IMR-90 (cell line): ENCODE measurements around the gene ATP6V1A. TPM values are rescaled to one million over a fixed set of nuclear protein-coding genes. Genes with fewer than 3 reads are reported as not detected.

Experiments
- ATAC-seq: fragments of 200-7000 bp; cut with Tn5 transposase; 2 replicates; pipeline ENCODE4 v1.9.1; 2020; ENCODE audit warnings: low read depth, mild to moderate bottlenecking, moderate library complexity
- BruUV-seq: library from RNA; stranded (reverse); fragments of 400-500 nt; replicated peaks from 2 replicates; lab custom pipeline; 2021; lab: Mats Ljungman, UMichigan
- CTCF ChIA-PET: fragments of 300-600 bp; formaldehyde crosslinking; extraction: SDS; loops from one replicate; lab custom pipeline; 2021; ENCODE audit warnings: antibody characterized with exemption; lab: Yijun Ruan, JAX
- POLR2A ChIA-PET: fragments of 300-600 bp; sonication (Branson Sonifier 250); formaldehyde crosslinking; loops from one replicate; lab custom pipeline; 2022; ENCODE audit warnings: antibody characterized with exemption; ENCODE audit not compliant: unreplicated experiment; lab: Charles Lee
- DNase-seq: peaks from one replicate; pipeline ENCODE4 v3.0.0; 2013
- H2AFZ ChIP-seq: replicated peaks from 2 replicates; pipeline ENCODE3; 2013; ENCODE audit warnings: low read length, mild to moderate bottlenecking; ENCODE audit not compliant: poor library complexity
- H2AK5ac ChIP-seq: 2 replicates; pipeline ENCODE4 v1.6.1; 2013; ENCODE audit warnings: low read depth, low read length, inconsistent platforms
- H2AK9ac ChIP-seq: replicated peaks from 2 replicates; pipeline ENCODE3; 2013; ENCODE audit warnings: mild to moderate bottlenecking, low read depth, low read length, moderate library complexity; ENCODE audit not compliant: poor library complexity
- H2BK120ac ChIP-seq: 2 replicates; pipeline ENCODE4 v1.6.1; 2013; ENCODE audit warnings: low read depth, low read length, inconsistent platforms
- H2BK15ac ChIP-seq: 3 replicates; pipeline ENCODE4 v1.6.1; 2013; ENCODE audit warnings: low read depth, low read length, inconsistent platforms
- H2BK20ac ChIP-seq: 2 replicates; pipeline ENCODE4 v1.6.1; 2013; ENCODE audit warnings: low read depth, mild to moderate bottlenecking, inconsistent platforms, low read length, moderate library complexity
- H2BK5ac ChIP-seq: 2 replicates; pipeline ENCODE4 v1.6.1; 2013; ENCODE audit warnings: mild to moderate bottlenecking, low read depth, low read length, inconsistent platforms; ENCODE audit not compliant: poor library complexity, severe bottlenecking
- H3K14ac ChIP-seq: replicated peaks from 2 replicates; pipeline ENCODE4 v1.6.1; 2013; ENCODE audit warnings: low read depth, low read length, inconsistent platforms
- H3K18ac ChIP-seq: 2 replicates; pipeline ENCODE4 v1.6.1; 2013; ENCODE audit warnings: low read depth, low read length, control low read depth
- H3K23ac ChIP-seq: 2 replicates; pipeline ENCODE4 v1.6.1; 2013; ENCODE audit warnings: low read depth, low read length, inconsistent platforms
- H3K27ac ChIP-seq: 2 replicates; pipeline ENCODE4 v1.5.1; 2013; ENCODE audit warnings: mild to moderate bottlenecking, control low read depth, low read length; ENCODE audit not compliant: insufficient read depth
- H3K27me3 ChIP-seq: 2 replicates; pipeline ENCODE4 v1.6.1; 2013; ENCODE audit warnings: low read length; ENCODE audit not compliant: control insufficient read depth, insufficient read depth
- H3K36me3 ChIP-seq: 2 replicates; pipeline ENCODE4 v1.6.1; 2013; ENCODE audit warnings: low read length, mixed read lengths; ENCODE audit not compliant: control insufficient read depth, insufficient read depth
- H3K4ac ChIP-seq: 2 replicates; pipeline ENCODE4 v1.6.1; 2013; ENCODE audit warnings: low read depth, low read length, inconsistent platforms
- H3K4me1 ChIP-seq: 2 replicates; pipeline ENCODE4 v1.6.1; 2013; ENCODE audit warnings: low read length, mixed read lengths; ENCODE audit not compliant: control insufficient read depth, insufficient read depth
- H3K4me2 ChIP-seq: 2 replicates; pipeline ENCODE4 v1.6.1; 2013; ENCODE audit warnings: low read depth, mild to moderate bottlenecking, control low read depth, low read length, moderate library complexity
- H3K4me3 ChIP-seq: 2 replicates; pipeline ENCODE4 v1.5.1; 2013; ENCODE audit warnings: low read depth, mild to moderate bottlenecking, control low read depth, low read length, moderate library complexity; ENCODE audit not compliant: insufficient read depth
- H3K56ac ChIP-seq: 2 replicates; pipeline ENCODE4 v1.6.1; 2013; ENCODE audit warnings: low read length, inconsistent platforms; ENCODE audit not compliant: insufficient read depth; ENCODE audit errors: extremely low read depth
- H3K79me1 ChIP-seq, 2 experiments: 2 replicates each; pipeline ENCODE4 v1.6.1; 2013; ENCODE audit warnings: low read length in 2 of 2, inconsistent platforms in 1 of 2, low read depth in 1 of 2
- H3K9ac ChIP-seq: 2 replicates; pipeline ENCODE4 v1.6.1; 2013; ENCODE audit warnings: low read depth, low read length, control low read depth
- H3K9me1 ChIP-seq: 2 replicates; pipeline ENCODE4 v1.6.1; 2013; ENCODE audit warnings: low read length, inconsistent platforms; ENCODE audit not compliant: insufficient read depth
- H3K9me3 ChIP-seq: 2 replicates; pipeline ENCODE4 v1.6.1; 2013; ENCODE audit warnings: low read length; ENCODE audit not compliant: control insufficient read depth, insufficient read depth
- H4K20me1 ChIP-seq: 2 replicates; pipeline ENCODE4 v1.6.1; 2013; ENCODE audit warnings: low read length, inconsistent platforms; ENCODE audit not compliant: insufficient read depth
- H4K5ac ChIP-seq: 2 replicates; pipeline ENCODE4 v1.6.1; 2013; ENCODE audit warnings: mild to moderate bottlenecking, low read depth, low read length, control low read depth
- H4K8ac ChIP-seq, 2 experiments: 2 replicates each; pipeline ENCODE4 v1.6.1; 2013; ENCODE audit warnings: low read depth in 2 of 2, low read length in 2 of 2, control low read depth in 1 of 2, inconsistent platforms in 1 of 2
- H4K91ac ChIP-seq: 2 replicates; pipeline ENCODE4 v1.6.1; 2013; ENCODE audit warnings: low read depth, low read length, inconsistent platforms; ENCODE audit not compliant: insufficient read depth
- BHLHE40 ChIP-seq: fragments of 150-350 bp; IDR thresholded peaks from 2 replicates; pipeline ENCODE4 v1.6.1; 2016; ENCODE audit warnings: mild to moderate bottlenecking, low read depth, low read length
- CEBPB ChIP-seq: IDR thresholded peaks from 2 replicates; pipeline ENCODE4 v1.6.1; 2012; ENCODE audit warnings: low read depth, low read length, improper control_type of control experiment
- CHD1 ChIP-seq: IDR thresholded peaks from 2 replicates; pipeline ENCODE4 v1.6.1; 2012; ENCODE audit warnings: low read depth, low read length, improper control_type of control experiment
- CTCF ChIP-seq: conservative IDR thresholded peaks from 2 replicates; pipeline ENCODE4 v1.5.1; 2012; ENCODE audit warnings: mild to moderate bottlenecking, low read depth, low read length, improper control_type of control experiment
- ELK1 ChIP-seq: fragments of 150-350 bp; IDR thresholded peaks from 2 replicates; pipeline ENCODE4 v1.6.1; 2016; ENCODE audit warnings: low read depth, mild to moderate bottlenecking, low read length, moderate library complexity, borderline replicate concordance
- FOS ChIP-seq: fragments of 150-350 bp; IDR thresholded peaks from 2 replicates; pipeline ENCODE4 v1.6.1; 2016; ENCODE audit warnings: low read depth, low read length
- MAFK ChIP-seq: IDR thresholded peaks from 2 replicates; pipeline ENCODE4 v1.6.1; 2012; ENCODE audit warnings: low read depth, low read length, improper control_type of control experiment
- MXI1 ChIP-seq: IDR thresholded peaks from 2 replicates; pipeline ENCODE4 v1.6.1; 2012; ENCODE audit warnings: low read depth, mild to moderate bottlenecking, low read length, moderate library complexity, borderline replicate concordance
- NFE2L2 ChIP-seq: fragments of 150-350 bp; IDR thresholded peaks from 2 replicates; pipeline ENCODE4 v1.6.1; 2016; ENCODE audit warnings: low read depth, mild to moderate bottlenecking, low read length
- POLR2A ChIP-seq: IDR thresholded peaks from 2 replicates; pipeline ENCODE4 v1.6.1; 2012; ENCODE audit warnings: mild to moderate bottlenecking, low read depth, low read length
- RAD21 ChIP-seq: IDR thresholded peaks from 2 replicates; pipeline ENCODE4 v1.6.1; 2012; ENCODE audit warnings: low read length, improper control_type of control experiment
- RCOR1 ChIP-seq: IDR thresholded peaks from 2 replicates; pipeline ENCODE4 v1.6.1; 2012; ENCODE audit warnings: mild to moderate bottlenecking, low read length, improper control_type of control experiment; ENCODE audit not compliant: insufficient replicate concordance
- RFX5 ChIP-seq: IDR thresholded peaks from 2 replicates; pipeline ENCODE4 v1.8.0; 2012; ENCODE audit warnings: low read depth, mild to moderate bottlenecking, low read length, moderate library complexity
- SMC3 ChIP-seq: fragments of 150-350 bp; IDR thresholded peaks from 2 replicates; pipeline ENCODE4 v1.6.1; 2016; ENCODE audit warnings: low read depth, mild to moderate bottlenecking, antibody characterized with exemption, low read length, moderate library complexity
- WGBS, 2 experiments: methylation state at CpG; one replicate each; pipeline versions ENCODE4 v1.1.5 to v1.1.7; 2013; ENCODE audit warnings: missing lambda C conversion rate in 2 of 2; ENCODE audit not compliant: insufficient read length in 1 of 2; ENCODE audit errors: extremely low coverage in 2 of 2; 5-methylcytosine and 5-hydroxymethylcytosine counted together
- dilution Hi-C: fragments of 300-500 bp; cut with HindIII; formaldehyde crosslinking; loops from one replicate; pipeline ENCODE4 v1.14.3; 2018; ENCODE audit warnings: low sequenced_read_pairs; ENCODE audit not compliant: unreplicated experiment
- in situ Hi-C: fragments of 300-500 bp; cut with MboI; formaldehyde crosslinking; loops from 3 replicates; pipeline ENCODE4 v1.14.3; 2019; ENCODE audit warnings: low sequenced_read_pairs, inconsistent platforms, mixed read lengths
- intact Hi-C: fragments of 100-400 bp; cut with micrococcal nuclease; formaldehyde crosslinking; loops from 2 replicates; pipeline ENCODE4 v1.10.0; 2022
- polyA plus RNA-seq, 3 experiments: library from polyadenylated mRNA; depleted of rRNA; stranded (reverse); fragments of >200 nt; gene quantifications; 2 replicates each; pipeline ENCODE4 v1.2.3, GENCODE V29; 2012; ENCODE audit warnings: low replicate concordance in 1 of 3
- total RNA-seq: library from RNA; depleted of rRNA; stranded (reverse); fragments of >200 nt; gene quantifications from 2 replicates; pipeline ENCODE4 v1.2.3, GENCODE V29; 2012
- TF ChIP-seq, protein P1 (sequence below): fragments of 150-350 bp; IDR thresholded peaks from 2 replicates; pipeline ENCODE4 v1.6.1; 2017; ENCODE audit warnings: mild to moderate bottlenecking, antibody characterized with exemption, low read length, low read depth

ATP6V1A gene
- total and polyA plus RNA-seq, 2 of the 4 experiments (the other 2 are of a cell fraction) = 15.1 to 98.0 TPM

DNA sequence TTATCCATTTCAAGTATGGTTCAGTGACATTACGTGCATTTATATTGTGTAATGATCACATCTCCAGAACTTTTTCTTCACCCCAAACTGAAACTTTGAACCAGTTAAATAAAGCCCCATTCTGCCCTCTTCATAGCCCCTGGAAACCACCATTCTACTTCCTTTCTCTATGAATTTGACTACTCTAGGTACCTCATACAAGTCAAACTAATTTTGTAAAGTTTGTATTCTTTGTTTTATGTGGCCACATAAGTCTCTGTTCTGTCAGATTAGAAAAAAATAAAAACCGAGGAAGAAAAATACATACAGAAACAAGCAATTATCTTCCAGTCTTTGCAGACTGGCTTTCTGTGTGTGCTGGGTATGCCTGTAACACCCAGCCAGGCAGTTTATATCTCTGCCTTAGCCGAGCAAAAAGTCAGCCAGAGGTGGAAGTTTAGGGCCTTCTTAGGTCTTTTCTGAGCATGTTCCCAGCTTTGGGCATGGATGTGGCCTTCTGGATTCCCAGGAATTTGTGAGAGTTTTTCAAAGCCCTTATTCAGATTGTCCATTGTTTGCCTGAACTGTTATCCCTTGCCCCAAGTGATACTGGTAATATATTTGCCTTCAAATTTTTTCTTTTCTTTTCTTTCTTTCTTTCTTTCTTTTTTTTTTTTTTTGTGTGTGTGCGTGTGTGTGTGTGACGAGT is 85.8 kb downstream of the ATP6V1A start:
- H3K4ac ChIP-seq = peak overlapping the region; percentile 50
- H4K5ac ChIP-seq = no peak overlapping the region
- H4K8ac ChIP-seq = peak overlapping the region in 1 of 2 experiments; percentile 78; a peak in 2 of 4 replicates
- no peak overlapping the region for H3K4me2 ChIP-seq
- H2AK9ac ChIP-seq = no peak overlapping the region
- H2BK120ac ChIP-seq = peak overlapping the region; percentile 79
- peak overlapping the region; percentile 90 for H2BK20ac ChIP-seq
- 0 out of 4 replicates have a peak, but pooled peaks cover 0 to 3% of the 10 kb centered on the region in 2 experiments for H3K79me1 ChIP-seq
- H2AFZ ChIP-seq = no peak overlapping the region
- H4K91ac ChIP-seq = no peak overlapping the region
- in situ Hi-C loops (no loop called here), intact Hi-C loops (no loop called here), dilution Hi-C loops (no loop called here)
- no peaks in the 10 kb centered on the region for H3K27me3 ChIP-seq
- H3K4me1 ChIP-seq = peaks cover 6% of the 10 kb centered on the region
- BruUV-seq = no TSS peak
- H3K36me3 ChIP-seq = no peaks in the 10 kb centered on the region
- peak overlapping the region; percentile 55; the same call in 1 of the 2 replicates for H3K14ac ChIP-seq
- H3K9me1 ChIP-seq = peaks cover 4% of the 10 kb centered on the region; the same call in 1 of the 2 replicates
- no peaks in the 10 kb centered on the region for H3K9me3 ChIP-seq
- no peak overlapping the region for H3K4me3 ChIP-seq
- H4K20me1 ChIP-seq = no peaks in the 10 kb centered on the region
- H3K23ac ChIP-seq = peak overlapping the region; percentile 45; the same call in 1 of the 2 replicates
- ChIA-PET POLR2A (no interaction called here), CTCF (no interaction called here)
- H3K27ac ChIP-seq = no peak overlapping the region
- no peak for DNase-seq
- H2BK15ac ChIP-seq = peak overlapping the region; percentile 34; the same call in 1 of the 3 replicates
- H2BK5ac ChIP-seq = peak overlapping the region; percentile 3
- no peak for TF ChIP-seq POLR2A
- TF ChIP-seq MXI1 = no peak
- TF ChIP-seq RAD21 = no peak
- no peak for TF ChIP-seq RCOR1
- TF ChIP-seq, protein P1, sequence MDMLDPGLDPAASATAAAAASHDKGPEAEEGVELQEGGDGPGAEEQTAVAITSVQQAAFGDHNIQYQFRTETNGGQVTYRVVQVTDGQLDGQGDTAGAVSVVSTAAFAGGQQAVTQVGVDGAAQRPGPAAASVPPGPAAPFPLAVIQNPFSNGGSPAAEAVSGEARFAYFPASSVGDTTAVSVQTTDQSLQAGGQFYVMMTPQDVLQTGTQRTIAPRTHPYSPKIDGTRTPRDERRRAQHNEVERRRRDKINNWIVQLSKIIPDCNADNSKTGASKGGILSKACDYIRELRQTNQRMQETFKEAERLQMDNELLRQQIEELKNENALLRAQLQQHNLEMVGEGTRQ = no peak
- TF ChIP-seq CHD1 = no peak
- no peak for TF ChIP-seq CTCF
- TF ChIP-seq BHLHE40 = no peak
- no peak for TF ChIP-seq ELK1
- no peak for TF ChIP-seq RFX5
- TF ChIP-seq FOS = no peak
- TF ChIP-seq SMC3 = no peak
- no peak for TF ChIP-seq NFE2L2
- TF ChIP-seq MAFK = no peak
- no peak for TF ChIP-seq CEBPB
- H2AK5ac ChIP-seq = no peak overlapping the region
- 100% methylated on average over 1 of the region's 5 CpGs; no CpG with 5 or more reads in 1 of the 2 experiments for WGBS, 2 experiments
- no peak for ATAC-seq
- H3K56ac ChIP-seq = no peak overlapping the region
- H3K18ac ChIP-seq = peak overlapping the region; percentile 50; the same call in 1 of the 2 replicates
- H3K9ac ChIP-seq = no peak overlapping the region
